Fibroblast of mammary gland (primary cell): ENCODE results near the gene SLC26A3.

Experiments
- DNase-seq: peaks from one replicate; pipeline ENCODE4 v3.0.0-alpha.2; 2010; ENCODE audit warnings: low read depth
- H3K4me3 ChIP-seq: 2 replicates; pipeline ENCODE4 v1.5.1; 2011; ENCODE audit warnings: low read depth, mild to moderate bottlenecking, low read length, moderate library complexity; ENCODE audit not compliant: control insufficient read depth
- CTCF ChIP-seq: conservative IDR thresholded peaks from 2 replicates; pipeline ENCODE4 v1.5.1; 2011; ENCODE audit warnings: low read depth, low read length, inconsistent platforms; ENCODE audit not compliant: control insufficient read depth, insufficient read depth

Gene SLC26A3

GRCh38 chr7:107783648-107784047 lies 19.4 kb downstream of the SLC26A3 start:
- TF ChIP-seq CTCF, result no peak
- H3K4me3 ChIP-seq, result no peak overlapping the region
- no peak for DNase-seq

- no peak overlapping the region for H3K4me3 ChIP-seq
- no peak for DNase-seq
- no peak for TF ChIP-seq CTCF
Measured at GRCh38 chr7:107782374-107782773, 20.6 kb downstream of the SLC26A3 start.

GRCh38 chr7:107779647-107780099 lies 23.4 kb downstream of the SLC26A3 start:
- DNase-seq, result no peak

GRCh38 chr7:107778283-107778682 lies 24.7 kb downstream of the SLC26A3 start:
- DNase-seq, result no peak
- no peak for TF ChIP-seq CTCF
- no peak overlapping the region for H3K4me3 ChIP-seq

More at GRCh38 chr7:107779647-107780099, 23.4 kb downstream of the SLC26A3 start:
- no peak for TF ChIP-seq CTCF
- no peak overlapping the region for H3K4me3 ChIP-seq

- no peak overlapping the region for H3K4me3 ChIP-seq
- no peak for TF ChIP-seq CTCF
- no peak for DNase-seq
Measured at GRCh38 chr7:107777702-107778101, 25.3 kb downstream of the SLC26A3 start.

GRCh38 chr7:107773027-107773426 lies 30.0 kb downstream of the SLC26A3 start:
- no peak overlapping the region for H3K4me3 ChIP-seq
- no peak for TF ChIP-seq CTCF
- no peak for DNase-seq

GRCh38 chr7:107768263-107768662 lies 34.8 kb downstream of the SLC26A3 start:
- no peak for TF ChIP-seq CTCF
- DNase-seq, result peak; percentile 22
- no peak overlapping the region for H3K4me3 ChIP-seq
